HepG2 (cell line): ENCODE data around the gene KIAA0040.

ENCODE experiments used
- CBX2 ChIP-seq, 2 experiments: fragments of 200-600 bp in 1 of 2; sonication (generic); formaldehyde crosslinking in 1 of 2; IDR thresholded peaks; 2 replicates each; pipeline versions ENCODE4 v1.7.0 to v1.8.1; 2018 to 2022; ENCODE audit warnings: low read depth in 2 of 2, low read length in 1 of 2, mild to moderate bottlenecking in 1 of 2, missing genetic modification reagents in 1 of 2
- ESRRA ChIP-seq: sonication (generic); formaldehyde crosslinking; IDR thresholded peaks from 2 replicates; pipeline ENCODE4 v1.5.1; 2020; ENCODE audit warnings: mild to moderate bottlenecking, low read depth, missing genetic modification reagents
- FOXM1 ChIP-seq: sonication (generic); formaldehyde crosslinking; IDR thresholded peaks from 2 replicates; pipeline ENCODE4 v1.5.0; 2020; ENCODE audit warnings: missing genetic modification reagents
- GABPA ChIP-seq, 2 experiments: IDR thresholded peaks; 2 replicates each; pipeline ENCODE4 v1.6.1; 2011 to 2016; ENCODE audit warnings: low read depth in 2 of 2, low read length in 1 of 2, missing biosample characterization in 1 of 2, missing genetic modification characterization in 1 of 2
- GMEB1 ChIP-seq: sonication (generic); formaldehyde crosslinking; IDR thresholded peaks from 2 replicates; pipeline ENCODE4 v1.5.1; 2020; ENCODE audit warnings: missing genetic modification reagents, mild to moderate bottlenecking, borderline replicate concordance
- POLR2A ChIP-seq, 2 experiments: IDR thresholded peaks; 2 replicates each; pipeline ENCODE4 v1.6.1; 2011; ENCODE audit warnings: low read depth in 2 of 2, low read length in 2 of 2, mild to moderate bottlenecking in 1 of 2, moderate library complexity in 1 of 2; ENCODE audit not compliant: insufficient read depth in 1 of 2
- PRDM10 ChIP-seq: sonication (generic); formaldehyde crosslinking; IDR thresholded peaks from 2 replicates; pipeline ENCODE4 v1.4.0; 2020; ENCODE audit warnings: low read depth, missing genetic modification reagents
- SMARCE1 ChIP-seq: fragments of 450-650 bp; IDR thresholded peaks from 2 replicates; pipeline ENCODE4 v1.6.1; 2017; ENCODE audit warnings: borderline replicate concordance
- TP53 ChIP-seq: sonication (generic); formaldehyde crosslinking; conservative IDR thresholded peaks from 2 replicates; pipeline ENCODE4 v1.4.0; 2020; ENCODE audit warnings: missing genetic modification reagents
- ZFX ChIP-seq: sonication (generic); formaldehyde crosslinking; IDR thresholded peaks from 2 replicates; pipeline ENCODE4 v1.4.0; 2020; ENCODE audit warnings: mild to moderate bottlenecking, low read depth, missing genetic modification reagents, moderate library complexity
- ZNF644 ChIP-seq: IDR thresholded peaks from 2 replicates; pipeline ENCODE4 v1.6.1; 2016; ENCODE audit warnings: low read depth
- ZNF891 ChIP-seq: sonication (generic); formaldehyde crosslinking; IDR thresholded peaks from 2 replicates; pipeline ENCODE4 v1.5.0; 2020; ENCODE audit warnings: mild to moderate bottlenecking, missing genetic modification reagents

GRCh38 chr1:175129182-175129581 is 63.4 kb downstream of the KIAA0040 start:
- TF ChIP-seq TP53 (CRISPR knock-in tag): no peak
- TF ChIP-seq POLR2A (IDR thresholded peaks at IDR 0.05; ENCODE audit: insufficient read depth in 1 of 2, low read depth in 2 of 2, low read length in 2 of 2): no peak
- no peak for TF ChIP-seq ZFX (CRISPR knock-in tag)
- no peak for TF ChIP-seq ZNF644 (CRISPR knock-in tag)
- TF ChIP-seq ESRRA (CRISPR knock-in tag): no peak
- no peak for TF ChIP-seq FOXM1 (CRISPR knock-in tag)
- TF ChIP-seq GMEB1 (CRISPR knock-in tag): no peak
- TF ChIP-seq CBX2 (IDR thresholded peaks at IDR 0.05; ENCODE audit: low read depth, low read length): no peak
- no peak for TF ChIP-seq CBX2 (CRISPR knock-in tag; IDR thresholded peaks at IDR 0.05; ENCODE audit: low read depth)
- no peak for TF ChIP-seq PRDM10
- TF ChIP-seq ZNF891 (CRISPR knock-in tag): no peak
- no peak for TF ChIP-seq SMARCE1
- no peak for TF ChIP-seq GABPA (IDR thresholded peaks at IDR 0.05; ENCODE audit: low read depth, low read length)
- no peak for TF ChIP-seq GABPA (CRISPR knock-in tag; IDR thresholded peaks at IDR 0.05; ENCODE audit: low read depth)
